ENCODE results near the gene RRAS2.
A peak's percentile ranks its signal among the peaks of the same experiment; 100 is the strongest.

Gene RRAS2

DNA sequence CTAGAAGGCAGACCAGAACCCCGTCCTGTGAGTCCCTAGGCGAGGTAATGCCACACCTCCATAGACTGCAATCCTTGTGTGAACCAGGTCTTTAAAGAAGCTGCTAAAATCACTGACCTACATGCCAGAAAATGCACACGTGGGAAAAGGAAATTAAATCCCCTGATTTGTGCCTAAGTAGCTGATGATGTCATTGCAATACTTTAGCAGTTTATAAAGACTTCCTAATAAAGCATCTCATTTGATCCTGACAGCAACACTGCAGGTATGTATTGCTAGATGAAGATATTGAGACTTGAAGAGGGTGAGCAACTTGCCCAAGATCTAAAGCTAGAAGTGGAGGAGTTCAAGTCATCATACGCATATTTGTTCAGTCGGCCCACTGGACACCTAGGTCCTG, 107.2 kb downstream of the RRAS2 start:
- in situ Hi-C loops (cut with HindIII; ENCODE audit: low sequenced_read_pairs), result no loop called here
- no peak for DNase-seq (ENCODE audit: low read depth, low spot score)
- TF ChIP-seq, protein P1, sequence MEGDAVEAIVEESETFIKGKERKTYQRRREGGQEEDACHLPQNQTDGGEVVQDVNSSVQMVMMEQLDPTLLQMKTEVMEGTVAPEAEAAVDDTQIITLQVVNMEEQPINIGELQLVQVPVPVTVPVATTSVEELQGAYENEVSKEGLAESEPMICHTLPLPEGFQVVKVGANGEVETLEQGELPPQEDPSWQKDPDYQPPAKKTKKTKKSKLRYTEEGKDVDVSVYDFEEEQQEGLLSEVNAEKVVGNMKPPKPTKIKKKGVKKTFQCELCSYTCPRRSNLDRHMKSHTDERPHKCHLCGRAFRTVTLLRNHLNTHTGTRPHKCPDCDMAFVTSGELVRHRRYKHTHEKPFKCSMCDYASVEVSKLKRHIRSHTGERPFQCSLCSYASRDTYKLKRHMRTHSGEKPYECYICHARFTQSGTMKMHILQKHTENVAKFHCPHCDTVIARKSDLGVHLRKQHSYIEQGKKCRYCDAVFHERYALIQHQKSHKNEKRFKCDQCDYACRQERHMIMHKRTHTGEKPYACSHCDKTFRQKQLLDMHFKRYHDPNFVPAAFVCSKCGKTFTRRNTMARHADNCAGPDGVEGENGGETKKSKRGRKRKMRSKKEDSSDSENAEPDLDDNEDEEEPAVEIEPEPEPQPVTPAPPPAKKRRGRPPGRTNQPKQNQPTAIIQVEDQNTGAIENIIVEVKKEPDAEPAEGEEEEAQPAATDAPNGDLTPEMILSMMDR (IDR thresholded peaks at IDR 0.05; ENCODE audit: low read depth, low read length), result no peak
- no peak overlapping the region for H3K4me3 ChIP-seq (ENCODE audit: low read depth, low read length)

GRCh38 chr11:14249121-14249963, 109.6 kb downstream of the RRAS2 start:
- in situ Hi-C loops (cut with HindIII; ENCODE audit: low sequenced_read_pairs), result no loop called here
- TF ChIP-seq, protein P1 (IDR thresholded peaks at IDR 0.05; ENCODE audit: low read depth, low read length), result peak; percentile 76
- H3K4me3 ChIP-seq (ENCODE audit: low read depth, low read length), result no peak overlapping the region
- DNase-seq (ENCODE audit: low read depth, low spot score), result peak; percentile 46

DNA sequence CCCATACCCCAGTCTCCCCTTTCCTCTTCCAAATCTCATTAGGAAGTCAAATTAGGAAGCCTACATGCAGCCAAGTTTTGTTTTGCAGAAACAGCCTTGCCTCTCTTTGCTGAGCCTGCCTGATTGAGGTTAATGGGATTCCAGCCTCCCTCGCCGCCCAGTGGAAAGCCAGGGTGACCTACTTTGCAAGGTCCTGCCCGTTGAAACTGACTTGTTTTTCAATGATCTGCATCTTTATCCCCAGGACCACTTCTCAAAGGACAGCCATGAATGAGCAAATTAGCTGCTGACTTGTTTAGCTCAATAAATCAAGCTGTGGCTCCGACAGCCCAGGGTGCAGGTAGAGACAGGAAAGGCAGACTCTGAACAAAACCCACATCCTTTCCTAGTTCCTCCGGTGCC, 110.4 kb downstream of the RRAS2 start:
- DNase-seq (ENCODE audit: low read depth, low spot score), result no peak
- TF ChIP-seq, protein P1 (IDR thresholded peaks at IDR 0.05; ENCODE audit: low read depth, low read length), result peak; percentile 7
- no peak overlapping the region for H3K4me3 ChIP-seq (ENCODE audit: low read depth, low read length)

GRCh38 chr11:14245444-14245843, 113.5 kb downstream of the RRAS2 start:
- H3K4me3 ChIP-seq (ENCODE audit: low read depth, low read length), result no peak overlapping the region
- TF ChIP-seq, protein P1 (IDR thresholded peaks at IDR 0.05; ENCODE audit: low read depth, low read length), result no peak
- in situ Hi-C loops (cut with HindIII; ENCODE audit: low sequenced_read_pairs), result no loop called here
- no peak for DNase-seq (ENCODE audit: low read depth, low spot score)

More for the DNA sequence above, 110.4 kb downstream of the RRAS2 start:
- in situ Hi-C loops (cut with HindIII; ENCODE audit: low sequenced_read_pairs), result no loop called here

DNA sequence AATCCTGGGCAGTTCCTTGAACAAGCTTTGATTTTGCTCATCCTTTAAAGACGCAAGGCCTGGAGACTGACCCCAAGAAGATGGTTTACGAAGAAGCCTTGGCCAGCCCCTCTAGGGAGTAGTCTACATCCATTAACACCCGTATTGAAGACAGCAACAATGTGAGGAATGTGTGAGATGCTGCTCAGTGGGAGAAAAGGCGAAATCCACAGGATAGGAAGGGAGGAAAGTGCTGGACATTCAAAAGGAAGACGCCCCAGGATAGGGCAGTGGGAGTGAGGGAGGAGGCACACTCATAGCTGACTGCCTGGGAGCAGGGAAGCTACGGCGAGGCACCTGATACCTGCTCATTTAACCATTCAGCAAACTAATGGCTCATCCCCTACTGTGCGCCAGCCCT, 114.1 kb downstream of the RRAS2 start:
- no peak for DNase-seq (ENCODE audit: low read depth, low spot score)
- H3K4me3 ChIP-seq (ENCODE audit: low read depth, low read length), result no peak overlapping the region
- TF ChIP-seq, protein P1 (IDR thresholded peaks at IDR 0.05; ENCODE audit: low read depth, low read length), result no peak
- in situ Hi-C loops (cut with HindIII; ENCODE audit: low sequenced_read_pairs), result no loop called here

- in situ Hi-C loops (cut with HindIII; ENCODE audit: low sequenced_read_pairs), result no loop called here
- no peak for DNase-seq (ENCODE audit: low read depth, low spot score)
- TF ChIP-seq, protein P1 (IDR thresholded peaks at IDR 0.05; ENCODE audit: low read depth, low read length), result no peak
Observed at GRCh38 chr11:14242733-14243132, 116.2 kb downstream of the RRAS2 start.

More at GRCh38 chr11:14242733-14243132, 116.2 kb downstream of the RRAS2 start:
- no peak overlapping the region for H3K4me3 ChIP-seq (ENCODE audit: low read depth, low read length)
